ENCODE measurements around the gene INTS12. TPM values are rescaled to one million over a fixed set of nuclear protein-coding genes. Genes with fewer than 3 reads are reported as not detected.

Gene INTS12
- total RNA-seq, 3 donors from 2014 or later: 20.6 to 30.0 (median 29.5) TPM

- Histone ChIP-seq H3K4me3 (no peak overlapping the region), H3K4me1 (no peaks in the 10 kb centered on the region), H3K27me3 (no peaks in the 10 kb centered on the region), H3K9me3 (no peaks in the 10 kb centered on the region), H3K27ac (no peak overlapping the region), H3K36me3 (no peaks in the 10 kb centered on the region)
- TF ChIP-seq POLR2A (IDR thresholded peaks at IDR 0.05): no peak
- no peak for TF ChIP-seq POLR2AphosphoS5 (IDR thresholded peaks at IDR 0.05)
- TF ChIP-seq, protein P1, sequence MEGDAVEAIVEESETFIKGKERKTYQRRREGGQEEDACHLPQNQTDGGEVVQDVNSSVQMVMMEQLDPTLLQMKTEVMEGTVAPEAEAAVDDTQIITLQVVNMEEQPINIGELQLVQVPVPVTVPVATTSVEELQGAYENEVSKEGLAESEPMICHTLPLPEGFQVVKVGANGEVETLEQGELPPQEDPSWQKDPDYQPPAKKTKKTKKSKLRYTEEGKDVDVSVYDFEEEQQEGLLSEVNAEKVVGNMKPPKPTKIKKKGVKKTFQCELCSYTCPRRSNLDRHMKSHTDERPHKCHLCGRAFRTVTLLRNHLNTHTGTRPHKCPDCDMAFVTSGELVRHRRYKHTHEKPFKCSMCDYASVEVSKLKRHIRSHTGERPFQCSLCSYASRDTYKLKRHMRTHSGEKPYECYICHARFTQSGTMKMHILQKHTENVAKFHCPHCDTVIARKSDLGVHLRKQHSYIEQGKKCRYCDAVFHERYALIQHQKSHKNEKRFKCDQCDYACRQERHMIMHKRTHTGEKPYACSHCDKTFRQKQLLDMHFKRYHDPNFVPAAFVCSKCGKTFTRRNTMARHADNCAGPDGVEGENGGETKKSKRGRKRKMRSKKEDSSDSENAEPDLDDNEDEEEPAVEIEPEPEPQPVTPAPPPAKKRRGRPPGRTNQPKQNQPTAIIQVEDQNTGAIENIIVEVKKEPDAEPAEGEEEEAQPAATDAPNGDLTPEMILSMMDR (IDR thresholded peaks at IDR 0.05): no peak
- no peak for DNase-seq (ENCODE audit: low spot score in 2 of 2)
- intact Hi-C loops (cut with DNase I; ENCODE audit: low total_unique reads): no loop called here
Observed at GRCh38 chr4:105657117-105657765, 51.2 kb downstream of the INTS12 start.

GRCh38 chr4:105652286-105652888 lies 56.1 kb downstream of the INTS12 start:
- Histone ChIP-seq H3K36me3 (no peaks in the 10 kb centered on the region), H3K27ac (no peak overlapping the region), H3K27me3 (no peaks in the 10 kb centered on the region), H3K4me3 (no peak overlapping the region), H3K4me1 (no peaks in the 10 kb centered on the region), H3K9me3 (no peaks in the 10 kb centered on the region)
- TF ChIP-seq, protein P1 (IDR thresholded peaks at IDR 0.05): no peak
- no peak for TF ChIP-seq POLR2A (IDR thresholded peaks at IDR 0.05)
- no peak for TF ChIP-seq POLR2AphosphoS5 (IDR thresholded peaks at IDR 0.05)
- intact Hi-C loops (cut with DNase I; ENCODE audit: low total_unique reads): no loop called here
- DNase-seq (ENCODE audit: low spot score in 2 of 2): no peak

- intact Hi-C loops (cut with DNase I; ENCODE audit: low total_unique reads): no loop called here
- Histone ChIP-seq H3K9me3 (no peaks in the 10 kb centered on the region), H3K27me3 (no peaks in the 10 kb centered on the region), H3K4me1 (no peaks in the 10 kb centered on the region), H3K4me3 (no peak overlapping the region), H3K27ac (no peak overlapping the region), H3K36me3 (no peaks in the 10 kb centered on the region)
- no peak for DNase-seq (ENCODE audit: low spot score in 2 of 2)
- no peak for TF ChIP-seq POLR2A (IDR thresholded peaks at IDR 0.05)
- TF ChIP-seq POLR2AphosphoS5 (IDR thresholded peaks at IDR 0.05): no peak
- TF ChIP-seq, protein P1 (IDR thresholded peaks at IDR 0.05): no peak
Observed at GRCh38 chr4:105651884-105652283, 56.6 kb downstream of the INTS12 start.

DNA sequence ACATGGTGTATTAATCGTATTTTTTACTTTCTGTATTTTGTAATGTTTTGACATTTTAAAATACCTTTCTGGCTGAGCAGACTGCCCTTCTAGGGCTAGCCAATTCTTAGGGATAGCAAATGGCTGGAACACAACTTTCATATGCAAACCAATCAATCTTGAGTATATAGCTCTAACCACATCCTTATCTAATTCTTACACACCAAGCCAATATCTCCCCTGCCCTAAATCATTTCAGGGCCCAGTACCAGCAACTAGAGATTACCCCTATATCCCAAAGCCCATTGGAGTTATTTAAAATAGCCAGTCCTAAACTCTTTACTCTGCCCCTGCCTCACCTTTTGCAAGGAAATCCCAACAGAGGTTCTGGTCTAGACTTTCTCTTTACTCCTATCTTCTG lies 58.3 kb downstream of the INTS12 start:
- Histone ChIP-seq H3K4me1 (no peaks in the 10 kb centered on the region), H3K4me3 (no peak overlapping the region), H3K36me3 (no peaks in the 10 kb centered on the region), H3K27ac (no peak overlapping the region), H3K9me3 (no peaks in the 10 kb centered on the region), H3K27me3 (no peaks in the 10 kb centered on the region)
- TF ChIP-seq, protein P1 (IDR thresholded peaks at IDR 0.05): no peak
- TF ChIP-seq POLR2AphosphoS5 (IDR thresholded peaks at IDR 0.05): no peak
- TF ChIP-seq POLR2A (IDR thresholded peaks at IDR 0.05): no peak
- no peak for DNase-seq (ENCODE audit: low spot score in 2 of 2)
- intact Hi-C loops (cut with DNase I; ENCODE audit: low total_unique reads): no loop called here

- no peaks in the 10 kb centered on the region for H3K27me3 ChIP-seq
- H3K27ac ChIP-seq: no peak overlapping the region
- no peaks in the 10 kb centered on the region for H3K4me1 ChIP-seq
- TF ChIP-seq POLR2AphosphoS5 (IDR thresholded peaks at IDR 0.05) (no peak), POLR2A (IDR thresholded peaks at IDR 0.05) (no peak)
- TF ChIP-seq, protein P1 (IDR thresholded peaks at IDR 0.05): no peak
- no peak overlapping the region for H3K4me3 ChIP-seq
- no peak for DNase-seq (ENCODE audit: low spot score in 2 of 2)
- no peaks in the 10 kb centered on the region for H3K36me3 ChIP-seq
- H3K9me3 ChIP-seq: no peaks in the 10 kb centered on the region
- intact Hi-C loops (cut with DNase I; ENCODE audit: low total_unique reads): no loop called here
Observed at GRCh38 chr4:105645440-105645839, 63.0 kb downstream of the INTS12 start.
